ENCODE results near the gene TRPM3. TPM values are rescaled to one million over a fixed set of nuclear protein-coding genes. Genes with fewer than 3 reads are reported as not detected.

TRPM3 gene
- total and polyA plus RNA-seq, 9 of the 15 experiments (the other 6 are each of a cell fraction or from before 2014, with no cell fraction given): 0.04 TPM; not detected in 8

DNA sequence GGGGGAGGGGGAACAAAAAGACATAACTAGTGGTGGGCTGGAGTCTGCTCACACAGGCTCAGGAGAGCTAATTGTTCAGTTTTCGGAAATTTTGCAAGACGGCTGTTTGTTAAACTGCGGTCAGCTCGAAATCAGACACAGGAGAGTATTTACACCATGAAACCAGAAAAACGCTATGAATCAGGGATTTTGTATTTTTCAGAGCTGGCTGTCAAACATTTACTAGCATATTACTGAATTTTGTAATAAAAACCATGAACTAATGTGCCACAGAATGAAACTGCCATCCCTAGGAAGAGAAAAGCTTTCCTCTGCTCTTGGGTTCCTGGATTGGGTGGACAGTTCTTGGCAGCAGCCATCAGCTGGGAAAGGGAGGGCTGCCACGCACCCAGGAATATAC, 45.3 kb downstream of the TRPM3 start:
- intact Hi-C loops (cut with micrococcal nuclease): no loop called here
- no peak overlapping the region for H3K9ac ChIP-seq (ENCODE audit: insufficient read depth in 1 of 2, low read depth in 2 of 2, low read length in 2 of 2)
- BruUV-seq (replicated peaks): no TSS peak
- H3K36me3 ChIP-seq (ENCODE audit: control insufficient read depth, insufficient read depth, low read length): no peaks in the 10 kb centered on the region
- FAIRE-seq: no peak
- POLR2A ChIA-PET: interaction anchor here (1.0 kb wide), 1 partner anchor 208 kb away, joined by 4 read pairs; no protein-coding TSS in a partner anchor
- H2AFZ ChIP-seq (ENCODE audit: low read depth, low read length): no peak overlapping the region
- no peaks in the 10 kb centered on the region for H3K9me3 ChIP-seq (replicated peaks; ENCODE audit: control insufficient read depth, insufficient read depth, low read depth, low read length)
- no peaks in the 10 kb centered on the region for H4K20me1 ChIP-seq (replicated peaks; ENCODE audit: control insufficient read depth, insufficient read depth, low read length)
- WGBS (ENCODE audit: insufficient coverage, low coverage, missing lambda C conversion rate): 0% methylated on average over 6 of the region's 6 CpGs
- H3K27me3 ChIP-seq (ENCODE audit: control insufficient read depth in 2 of 2, insufficient read depth in 2 of 2, low read length in 2 of 2): no peaks in the 10 kb centered on the region
- in situ Hi-C loops (cut with MboI): no loop called here
- no peaks in the 10 kb centered on the region for H3K4me1 ChIP-seq (replicated peaks in 1 of 2; ENCODE audit: control insufficient read depth in 2 of 2, insufficient read depth in 2 of 2, low read length in 2 of 2)
- no peak overlapping the region for H3K4me3 ChIP-seq
- no peaks in the 10 kb centered on the region for H3K79me2 ChIP-seq (ENCODE audit: control insufficient read depth, insufficient read depth, low read length)
- no peak overlapping the region for H3K27ac ChIP-seq (ENCODE audit: extremely low read depth, low read depth, low read length)
- H3K9me1 ChIP-seq (ENCODE audit: control insufficient read depth, insufficient read depth, low read length): no peaks in the 10 kb centered on the region
- CTCF ChIA-PET (ENCODE audit: low intra/inter-chr PET ratio): no interaction called here
- H3K4me2 ChIP-seq (ENCODE audit: insufficient read depth, low read length): no peak overlapping the region
- TF ChIP-seq NCOA6 (IDR thresholded peaks at IDR 0.05) (no peak), HNRNPLL (IDR thresholded peaks at IDR 0.05; ENCODE audit: low read depth, low read length, poor library complexity, severe bottlenecking) (no peak), HMGN3 (IDR thresholded peaks at IDR 0.05; ENCODE audit: borderline replicate concordance, extremely low read depth, insufficient read length, low read depth, low read length) (no peak), HLTF (IDR thresholded peaks at IDR 0.05) (no peak), SREBF2 (CRISPR knock-in tag; IDR thresholded peaks at IDR 0.05) (no peak), PML (IDR thresholded peaks at IDR 0.05; ENCODE audit: low read length) (no peak), POLR2AphosphoS5 (IDR thresholded peaks at IDR 0.05; ENCODE audit: control insufficient read depth, insufficient read depth, low read depth, low read length) (no peak), ZNF79 (CRISPR knock-in tag; IDR thresholded peaks at IDR 0.05; ENCODE audit: low read depth) (no peak), ZNF263 (CRISPR knock-in tag; IDR thresholded peaks at IDR 0.05; ENCODE audit: borderline replicate concordance) (no peak), MAFG (tag; conservative IDR thresholded peaks at IDR 0.05) (no peak), KDM4B (IDR thresholded peaks at IDR 0.05; ENCODE audit: borderline replicate concordance in 2 of 2, low read depth in 1 of 2) (no peak), KDM2B (CRISPR knock-in tag; IDR thresholded peaks at IDR 0.05) (no peak), ZFPM2 (CRISPR knock-in tag; IDR thresholded peaks at IDR 0.05) (no peak)
- TF ChIP-seq, protein P1, sequence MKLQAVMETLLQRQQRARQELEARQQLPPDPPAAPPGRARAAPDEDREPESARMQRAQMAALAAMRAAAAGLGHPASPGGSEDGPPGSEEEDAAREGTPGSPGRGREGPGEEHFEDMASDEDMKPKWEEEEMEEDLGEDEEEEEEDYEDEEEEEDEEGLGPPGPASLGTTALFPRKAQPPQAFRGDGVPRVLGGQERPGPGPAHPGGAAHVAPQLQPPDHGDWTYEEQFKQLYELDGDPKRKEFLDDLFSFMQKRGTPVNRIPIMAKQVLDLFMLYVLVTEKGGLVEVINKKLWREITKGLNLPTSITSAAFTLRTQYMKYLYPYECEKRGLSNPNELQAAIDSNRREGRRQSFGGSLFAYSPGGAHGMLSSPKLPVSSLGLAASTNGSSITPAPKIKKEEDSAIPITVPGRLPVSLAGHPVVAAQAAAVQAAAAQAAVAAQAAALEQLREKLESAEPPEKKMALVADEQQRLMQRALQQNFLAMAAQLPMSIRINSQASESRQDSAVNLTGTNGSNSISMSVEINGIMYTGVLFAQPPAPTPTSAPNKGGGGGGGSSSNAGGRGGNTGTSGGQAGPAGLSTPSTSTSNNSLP (IDR thresholded peaks at IDR 0.05; ENCODE audit: borderline replicate concordance, low read depth, low read length): no peak
- TF ChIP-seq, protein P2, sequence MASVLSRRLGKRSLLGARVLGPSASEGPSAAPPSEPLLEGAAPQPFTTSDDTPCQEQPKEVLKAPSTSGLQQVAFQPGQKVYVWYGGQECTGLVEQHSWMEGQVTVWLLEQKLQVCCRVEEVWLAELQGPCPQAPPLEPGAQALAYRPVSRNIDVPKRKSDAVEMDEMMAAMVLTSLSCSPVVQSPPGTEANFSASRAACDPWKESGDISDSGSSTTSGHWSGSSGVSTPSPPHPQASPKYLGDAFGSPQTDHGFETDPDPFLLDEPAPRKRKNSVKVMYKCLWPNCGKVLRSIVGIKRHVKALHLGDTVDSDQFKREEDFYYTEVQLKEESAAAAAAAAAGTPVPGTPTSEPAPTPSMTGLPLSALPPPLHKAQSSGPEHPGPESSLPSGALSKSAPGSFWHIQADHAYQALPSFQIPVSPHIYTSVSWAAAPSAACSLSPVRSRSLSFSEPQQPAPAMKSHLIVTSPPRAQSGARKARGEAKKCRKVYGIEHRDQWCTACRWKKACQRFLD (CRISPR knock-in tag; IDR thresholded peaks at IDR 0.05): no peak
- TF ChIP-seq, protein P3, sequence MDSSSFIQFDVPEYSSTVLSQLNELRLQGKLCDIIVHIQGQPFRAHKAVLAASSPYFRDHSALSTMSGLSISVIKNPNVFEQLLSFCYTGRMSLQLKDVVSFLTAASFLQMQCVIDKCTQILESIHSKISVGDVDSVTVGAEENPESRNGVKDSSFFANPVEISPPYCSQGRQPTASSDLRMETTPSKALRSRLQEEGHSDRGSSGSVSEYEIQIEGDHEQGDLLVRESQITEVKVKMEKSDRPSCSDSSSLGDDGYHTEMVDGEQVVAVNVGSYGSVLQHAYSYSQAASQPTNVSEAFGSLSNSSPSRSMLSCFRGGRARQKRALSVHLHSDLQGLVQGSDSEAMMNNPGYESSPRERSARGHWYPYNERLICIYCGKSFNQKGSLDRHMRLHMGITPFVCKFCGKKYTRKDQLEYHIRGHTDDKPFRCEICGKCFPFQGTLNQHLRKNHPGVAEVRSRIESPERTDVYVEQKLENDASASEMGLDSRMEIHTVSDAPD (CRISPR knock-in tag; IDR thresholded peaks at IDR 0.05): no peak
- ATAC-seq: no peak
- DNase-seq (ENCODE audit: extremely low read depth in 1 of 4, low spot score in 3 of 4): no peak

Measured in K562 (cell line).